Measurements from ENCODE around the gene BTBD8. TPM values are rescaled to one million over a fixed set of nuclear protein-coding genes. Genes with fewer than 3 reads are reported as not detected.

Gene BTBD8
- total and polyA plus RNA-seq, 2 experiments from 2014 or later: 2.9 to 4.1 TPM

DNA sequence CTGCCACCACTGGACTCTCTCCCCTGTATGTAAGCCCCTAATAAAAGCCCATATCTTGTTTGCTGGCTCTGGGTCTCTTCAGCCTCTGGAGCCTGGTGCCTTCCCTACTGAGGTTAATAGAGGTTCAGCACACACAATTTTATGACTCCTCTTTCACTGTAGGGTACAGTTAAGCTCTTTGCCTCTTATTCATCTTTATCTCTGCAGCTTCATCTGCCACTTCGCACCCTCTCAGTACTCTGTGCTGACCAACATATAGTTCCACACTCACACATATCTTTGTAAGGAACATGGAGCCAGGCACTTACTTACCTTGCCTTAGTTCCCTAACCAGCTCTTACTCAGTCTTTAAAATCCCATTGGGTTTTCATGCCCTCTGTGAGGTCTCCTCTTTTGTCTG, 4.5 kb downstream of the BTBD8 start (continued):
- TF ChIP-seq STAT1 (IDR thresholded peaks at IDR 0.05; ENCODE audit: unreplicated experiment) (no peak), NANOG (IDR thresholded peaks at IDR 0.05; ENCODE audit: borderline replicate concordance) (no peak)
- TF ChIP-seq, protein P1, sequence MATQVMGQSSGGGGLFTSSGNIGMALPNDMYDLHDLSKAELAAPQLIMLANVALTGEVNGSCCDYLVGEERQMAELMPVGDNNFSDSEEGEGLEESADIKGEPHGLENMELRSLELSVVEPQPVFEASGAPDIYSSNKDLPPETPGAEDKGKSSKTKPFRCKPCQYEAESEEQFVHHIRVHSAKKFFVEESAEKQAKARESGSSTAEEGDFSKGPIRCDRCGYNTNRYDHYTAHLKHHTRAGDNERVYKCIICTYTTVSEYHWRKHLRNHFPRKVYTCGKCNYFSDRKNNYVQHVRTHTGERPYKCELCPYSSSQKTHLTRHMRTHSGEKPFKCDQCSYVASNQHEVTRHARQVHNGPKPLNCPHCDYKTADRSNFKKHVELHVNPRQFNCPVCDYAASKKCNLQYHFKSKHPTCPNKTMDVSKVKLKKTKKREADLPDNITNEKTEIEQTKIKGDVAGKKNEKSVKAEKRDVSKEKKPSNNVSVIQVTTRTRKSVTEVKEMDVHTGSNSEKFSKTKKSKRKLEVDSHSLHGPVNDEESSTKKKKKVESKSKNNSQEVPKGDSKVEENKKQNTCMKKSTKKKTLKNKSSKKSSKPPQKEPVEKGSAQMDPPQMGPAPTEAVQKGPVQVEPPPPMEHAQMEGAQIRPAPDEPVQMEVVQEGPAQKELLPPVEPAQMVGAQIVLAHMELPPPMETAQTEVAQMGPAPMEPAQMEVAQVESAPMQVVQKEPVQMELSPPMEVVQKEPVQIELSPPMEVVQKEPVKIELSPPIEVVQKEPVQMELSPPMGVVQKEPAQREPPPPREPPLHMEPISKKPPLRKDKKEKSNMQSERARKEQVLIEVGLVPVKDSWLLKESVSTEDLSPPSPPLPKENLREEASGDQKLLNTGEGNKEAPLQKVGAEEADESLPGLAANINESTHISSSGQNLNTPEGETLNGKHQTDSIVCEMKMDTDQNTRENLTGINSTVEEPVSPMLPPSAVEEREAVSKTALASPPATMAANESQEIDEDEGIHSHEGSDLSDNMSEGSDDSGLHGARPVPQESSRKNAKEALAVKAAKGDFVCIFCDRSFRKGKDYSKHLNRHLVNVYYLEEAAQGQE (IDR thresholded peaks at IDR 0.05; ENCODE audit: unreplicated experiment): no peak

DNA sequence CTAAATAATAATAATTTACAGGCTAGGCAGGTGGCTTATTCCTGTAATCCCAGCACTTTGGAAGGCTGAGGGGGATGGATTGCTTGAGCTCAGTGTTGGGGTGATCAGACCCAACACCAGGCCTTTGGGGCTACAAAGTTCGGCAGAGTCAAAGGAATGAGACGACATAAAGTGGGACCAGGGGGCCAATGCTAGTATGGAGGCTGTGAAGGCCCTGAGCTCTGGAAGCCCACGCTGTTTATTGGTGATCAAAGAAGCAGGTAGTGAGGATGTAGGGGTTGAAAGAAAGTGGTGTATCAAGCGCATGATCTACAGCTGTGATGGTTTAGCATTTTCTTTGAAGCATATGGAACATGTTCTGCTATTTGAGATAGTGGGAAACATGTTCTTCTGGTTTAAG, 5.6 kb downstream of the BTBD8 start:
- Mint-ChIP-seq H3K4me1 (no peaks in the 10 kb centered on the region), H3K4me3 (no peak overlapping the region), H3K9me3 (peaks cover 30% of the 10 kb centered on the region), H3K36me3 (ENCODE audit: low read depth) (peaks cover 26% of the 10 kb centered on the region), H3K27me3 (ENCODE audit: insufficient read depth, low read depth, poor library complexity) (no peaks in the 10 kb centered on the region), H3K27ac (no peak overlapping the region)
- Histone ChIP-seq H4K20me1 (replicated peaks; ENCODE audit: insufficient read depth) (no peaks in the 10 kb centered on the region), H3K36me3 (ENCODE audit: insufficient read depth) (peaks cover 5% of the 10 kb centered on the region; the same call in 1 of the 2 replicates), H3K27me3 (ENCODE audit: insufficient read depth) (no peaks in the 10 kb centered on the region), H3K4me1 (ENCODE audit: insufficient read depth) (no peaks in the 10 kb centered on the region; the same call in 1 of the 2 replicates), H3K27ac (ENCODE audit: low read depth) (no peak overlapping the region), H3K4me2 (no peak overlapping the region), H3K4me3 (no peak overlapping the region), H3K9me2 (ENCODE audit: insufficient read depth) (no peaks in the 10 kb centered on the region), H3K79me2 (replicated peaks; ENCODE audit: insufficient read depth) (0 out of 2 replicates have a peak, but pooled peaks cover 3% of the 10 kb centered on the region), H3F3A (replicated peaks; ENCODE audit: low read depth) (no peaks in the 10 kb centered on the region), H2AFZ (no peak overlapping the region)
- ATAC-seq (no peak), DNase-seq (ENCODE audit: low spot score) (peak; percentile 30)
- TF ChIP-seq, protein P2, sequence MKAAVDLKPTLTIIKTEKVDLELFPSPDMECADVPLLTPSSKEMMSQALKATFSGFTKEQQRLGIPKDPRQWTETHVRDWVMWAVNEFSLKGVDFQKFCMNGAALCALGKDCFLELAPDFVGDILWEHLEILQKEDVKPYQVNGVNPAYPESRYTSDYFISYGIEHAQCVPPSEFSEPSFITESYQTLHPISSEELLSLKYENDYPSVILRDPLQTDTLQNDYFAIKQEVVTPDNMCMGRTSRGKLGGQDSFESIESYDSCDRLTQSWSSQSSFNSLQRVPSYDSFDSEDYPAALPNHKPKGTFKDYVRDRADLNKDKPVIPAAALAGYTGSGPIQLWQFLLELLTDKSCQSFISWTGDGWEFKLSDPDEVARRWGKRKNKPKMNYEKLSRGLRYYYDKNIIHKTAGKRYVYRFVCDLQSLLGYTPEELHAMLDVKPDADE (IDR thresholded peaks at IDR 0.05): no peak
- TF ChIP-seq JUNB (IDR thresholded peaks at IDR 0.05; ENCODE audit: unreplicated experiment) (no peak), STAT1 (IDR thresholded peaks at IDR 0.05; ENCODE audit: unreplicated experiment) (no peak), EZH2phosphoT487 (IDR thresholded peaks at IDR 0.05; ENCODE audit: unreplicated experiment) (no peak), NANOG (IDR thresholded peaks at IDR 0.05; ENCODE audit: borderline replicate concordance) (no peak), POLR2AphosphoS5 (IDR thresholded peaks at IDR 0.05; ENCODE audit: low read depth) (no peak)
- TF ChIP-seq, protein P3, sequence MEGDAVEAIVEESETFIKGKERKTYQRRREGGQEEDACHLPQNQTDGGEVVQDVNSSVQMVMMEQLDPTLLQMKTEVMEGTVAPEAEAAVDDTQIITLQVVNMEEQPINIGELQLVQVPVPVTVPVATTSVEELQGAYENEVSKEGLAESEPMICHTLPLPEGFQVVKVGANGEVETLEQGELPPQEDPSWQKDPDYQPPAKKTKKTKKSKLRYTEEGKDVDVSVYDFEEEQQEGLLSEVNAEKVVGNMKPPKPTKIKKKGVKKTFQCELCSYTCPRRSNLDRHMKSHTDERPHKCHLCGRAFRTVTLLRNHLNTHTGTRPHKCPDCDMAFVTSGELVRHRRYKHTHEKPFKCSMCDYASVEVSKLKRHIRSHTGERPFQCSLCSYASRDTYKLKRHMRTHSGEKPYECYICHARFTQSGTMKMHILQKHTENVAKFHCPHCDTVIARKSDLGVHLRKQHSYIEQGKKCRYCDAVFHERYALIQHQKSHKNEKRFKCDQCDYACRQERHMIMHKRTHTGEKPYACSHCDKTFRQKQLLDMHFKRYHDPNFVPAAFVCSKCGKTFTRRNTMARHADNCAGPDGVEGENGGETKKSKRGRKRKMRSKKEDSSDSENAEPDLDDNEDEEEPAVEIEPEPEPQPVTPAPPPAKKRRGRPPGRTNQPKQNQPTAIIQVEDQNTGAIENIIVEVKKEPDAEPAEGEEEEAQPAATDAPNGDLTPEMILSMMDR (conservative IDR thresholded peaks at IDR 0.05; ENCODE audit: low read depth in 2 of 2): no peak
- TF ChIP-seq, protein P1 (IDR thresholded peaks at IDR 0.05; ENCODE audit: unreplicated experiment): no peak
